ENCODE measurements around the gene DLG2.

DLG2 gene

DNA sequence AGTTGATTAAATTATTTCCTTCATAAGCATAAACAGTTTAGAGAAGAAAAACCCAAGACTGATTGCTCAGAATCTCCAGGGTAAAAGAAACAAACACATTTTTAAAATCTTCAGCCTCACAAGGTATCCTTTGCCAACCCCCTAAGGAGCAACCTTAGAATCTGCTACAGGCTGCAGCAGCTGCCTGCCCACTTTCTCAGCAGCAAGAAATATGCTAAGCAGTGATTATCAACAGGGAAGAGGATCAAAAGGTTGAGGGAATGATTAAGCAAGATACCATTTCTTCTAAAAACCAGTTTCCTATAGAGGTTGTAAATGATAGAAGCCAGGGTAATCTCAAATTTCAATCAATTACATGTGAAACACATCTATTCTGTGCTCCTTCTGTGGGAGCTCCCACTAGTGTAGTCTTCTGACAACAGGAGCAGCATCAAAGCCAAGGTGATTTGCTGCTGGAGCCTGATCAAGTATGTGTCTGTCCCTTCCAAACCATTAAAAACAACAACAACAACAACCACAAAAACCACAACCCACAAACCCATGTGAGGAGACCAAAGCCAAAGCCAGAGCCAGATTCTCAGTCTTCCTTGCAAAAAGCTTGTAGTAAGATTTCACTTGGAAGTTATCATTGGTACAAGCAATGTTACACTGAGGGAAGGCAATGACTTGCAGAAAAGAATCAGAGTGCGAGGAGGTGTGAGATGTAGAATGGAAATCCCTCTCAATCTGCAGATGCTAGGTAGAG lies 761.2 kb downstream of the DLG2 start:
- Histone ChIP-seq H3K4me1 (ENCODE audit: control insufficient read depth in 1 of 2, insufficient read depth in 1 of 2, low read depth in 1 of 2, low read length in 1 of 2) (no peaks in the 10 kb centered on the region), H3K27ac (no peak overlapping the region), H3K4me3 (ENCODE audit: low read depth in 1 of 2, low read length in 1 of 2) (no peak overlapping the region), H3K36me3 (no peaks in the 10 kb centered on the region), H3K9me3 (no peaks in the 10 kb centered on the region), H3K27me3 (no peaks in the 10 kb centered on the region)
- TF ChIP-seq, protein P1, sequence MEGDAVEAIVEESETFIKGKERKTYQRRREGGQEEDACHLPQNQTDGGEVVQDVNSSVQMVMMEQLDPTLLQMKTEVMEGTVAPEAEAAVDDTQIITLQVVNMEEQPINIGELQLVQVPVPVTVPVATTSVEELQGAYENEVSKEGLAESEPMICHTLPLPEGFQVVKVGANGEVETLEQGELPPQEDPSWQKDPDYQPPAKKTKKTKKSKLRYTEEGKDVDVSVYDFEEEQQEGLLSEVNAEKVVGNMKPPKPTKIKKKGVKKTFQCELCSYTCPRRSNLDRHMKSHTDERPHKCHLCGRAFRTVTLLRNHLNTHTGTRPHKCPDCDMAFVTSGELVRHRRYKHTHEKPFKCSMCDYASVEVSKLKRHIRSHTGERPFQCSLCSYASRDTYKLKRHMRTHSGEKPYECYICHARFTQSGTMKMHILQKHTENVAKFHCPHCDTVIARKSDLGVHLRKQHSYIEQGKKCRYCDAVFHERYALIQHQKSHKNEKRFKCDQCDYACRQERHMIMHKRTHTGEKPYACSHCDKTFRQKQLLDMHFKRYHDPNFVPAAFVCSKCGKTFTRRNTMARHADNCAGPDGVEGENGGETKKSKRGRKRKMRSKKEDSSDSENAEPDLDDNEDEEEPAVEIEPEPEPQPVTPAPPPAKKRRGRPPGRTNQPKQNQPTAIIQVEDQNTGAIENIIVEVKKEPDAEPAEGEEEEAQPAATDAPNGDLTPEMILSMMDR (IDR thresholded peaks at IDR 0.05): no peak

- H3K27me3 ChIP-seq: no peaks in the 10 kb centered on the region
- H3K4me1 ChIP-seq (ENCODE audit: control insufficient read depth in 1 of 2, insufficient read depth in 1 of 2, low read depth in 1 of 2, low read length in 1 of 2): no peaks in the 10 kb centered on the region
- H3K9me3 ChIP-seq: no peaks in the 10 kb centered on the region
- no peak overlapping the region for H3K27ac ChIP-seq
- H3K4me3 ChIP-seq (ENCODE audit: low read depth in 1 of 2, low read length in 1 of 2): no peak overlapping the region
- H3K36me3 ChIP-seq: no peaks in the 10 kb centered on the region
- TF ChIP-seq, protein P1 (IDR thresholded peaks at IDR 0.05): no peak
Measured at GRCh38 chr11:84865257-84865656, 761.9 kb downstream of the DLG2 start.

GRCh38 chr11:84857746-84858145 lies 769.4 kb downstream of the DLG2 start:
- H3K9me3 ChIP-seq: no peaks in the 10 kb centered on the region
- H3K4me1 ChIP-seq (ENCODE audit: control insufficient read depth in 1 of 2, insufficient read depth in 1 of 2, low read depth in 1 of 2, low read length in 1 of 2): no peaks in the 10 kb centered on the region
- no peaks in the 10 kb centered on the region for H3K36me3 ChIP-seq
- no peak overlapping the region for H3K27ac ChIP-seq
- H3K27me3 ChIP-seq: no peaks in the 10 kb centered on the region
- no peak overlapping the region for H3K4me3 ChIP-seq (ENCODE audit: low read depth in 1 of 2, low read length in 1 of 2)
- TF ChIP-seq, protein P1 (IDR thresholded peaks at IDR 0.05): no peak

DNA sequence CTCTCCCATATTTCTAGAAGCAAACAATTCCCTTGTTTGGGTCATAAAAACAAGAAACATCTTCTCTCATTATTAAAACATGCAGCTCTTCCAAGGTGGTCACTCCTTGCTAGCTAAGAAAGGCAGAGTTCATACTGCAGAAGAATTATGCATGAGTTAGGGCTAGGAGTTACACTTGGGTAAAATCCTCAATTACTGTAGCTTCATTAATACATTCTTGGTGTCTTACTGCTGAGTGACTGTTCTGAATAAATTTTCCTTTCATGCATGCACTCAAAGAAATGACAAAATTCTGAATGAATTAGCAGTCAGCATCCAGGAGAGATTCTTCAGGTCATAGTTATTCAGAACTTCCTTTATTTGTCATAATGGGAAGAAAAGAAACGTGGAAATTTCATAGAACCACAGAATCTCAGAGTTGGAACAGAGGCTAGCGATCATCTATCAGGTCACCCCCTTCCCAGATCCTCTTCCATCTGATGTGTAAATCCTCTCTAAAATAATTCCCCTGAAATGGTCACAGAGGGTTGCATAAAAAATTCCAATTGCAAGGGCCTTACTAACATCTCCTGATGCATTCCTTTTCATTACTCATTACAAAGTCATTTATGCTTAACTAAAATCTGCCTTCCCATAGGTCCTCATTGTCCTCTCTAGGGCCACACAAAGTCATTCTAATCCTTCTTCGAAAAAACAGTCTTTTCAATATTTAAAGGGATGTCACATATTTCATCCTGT lies 771.5 kb downstream of the DLG2 start:
- H3K9me3 ChIP-seq: no peaks in the 10 kb centered on the region
- TF ChIP-seq, protein P1 (IDR thresholded peaks at IDR 0.05): no peak
- H3K36me3 ChIP-seq: no peaks in the 10 kb centered on the region
- H3K27me3 ChIP-seq: no peaks in the 10 kb centered on the region
- no peak overlapping the region for H3K4me3 ChIP-seq (ENCODE audit: low read depth in 1 of 2, low read length in 1 of 2)
- H3K4me1 ChIP-seq (ENCODE audit: control insufficient read depth in 1 of 2, insufficient read depth in 1 of 2, low read depth in 1 of 2, low read length in 1 of 2): no peaks in the 10 kb centered on the region
- no peak overlapping the region for H3K27ac ChIP-seq

DNA sequence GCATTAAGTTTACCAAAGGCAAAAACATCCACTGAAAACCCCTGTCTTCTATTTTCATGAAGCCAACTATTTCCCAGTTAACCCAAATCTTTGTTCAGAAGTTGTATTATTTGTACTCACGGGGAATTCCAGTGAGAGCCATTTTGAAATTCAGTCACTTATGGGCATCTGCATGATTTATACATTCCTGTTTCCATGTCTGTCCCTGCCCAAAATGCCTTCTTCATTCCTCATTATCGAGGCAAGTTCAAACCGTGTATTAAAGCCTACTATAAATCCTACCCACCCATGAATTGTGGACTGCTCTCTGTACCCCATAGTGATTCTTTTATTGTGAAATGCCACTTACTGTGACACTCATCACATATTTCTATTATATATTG lies 772.7 kb downstream of the DLG2 start:
- no peak overlapping the region for H3K4me3 ChIP-seq (ENCODE audit: low read depth in 1 of 2, low read length in 1 of 2)
- H3K4me1 ChIP-seq (ENCODE audit: control insufficient read depth in 1 of 2, insufficient read depth in 1 of 2, low read depth in 1 of 2, low read length in 1 of 2): no peaks in the 10 kb centered on the region
- no peak overlapping the region for H3K27ac ChIP-seq
- TF ChIP-seq, protein P1 (IDR thresholded peaks at IDR 0.05): no peak
- no peaks in the 10 kb centered on the region for H3K9me3 ChIP-seq
- no peaks in the 10 kb centered on the region for H3K36me3 ChIP-seq
- no peaks in the 10 kb centered on the region for H3K27me3 ChIP-seq

Measured in neutrophil (primary cell).